NCI-H2029 treated with DMSO at 0.1 percent for 48 hours (cell line): ENCODE results near the gene PDE5A.
"Not testable (repeated sequence)": the region's sequence is repeated elsewhere in the genome, so short reads cannot be mapped to it uniquely, and the experiment has no call there.

Experiments
- DNase-seq: peaks from one replicate; lab custom pipeline; 2025; lab: John Stamatoyannopoulos, UW

PDE5A gene

GRCh38 chr4:119470737-119471063, 157.9 kb downstream of the PDE5A start:
- DNase-seq = not testable (repeated sequence)

- not testable (repeated sequence) for DNase-seq
Observed at GRCh38 chr4:119470021-119470736, 158.4 kb downstream of the PDE5A start.

GRCh38 chr4:119469039-119469438, 159.6 kb downstream of the PDE5A start:
- DNase-seq = not testable (repeated sequence)

- not testable (repeated sequence) for DNase-seq
Observed at GRCh38 chr4:119462733-119463132, 165.9 kb downstream of the PDE5A start.

GRCh38 chr4:119455734-119456133, 172.9 kb downstream of the PDE5A start:
- not testable (repeated sequence) for DNase-seq

- DNase-seq = peak; percentile 38
Observed at GRCh38 chr4:119454491-119455270, 173.9 kb downstream of the PDE5A start.

GRCh38 chr4:119454151-119454490, 174.5 kb downstream of the PDE5A start:
- DNase-seq = not testable (repeated sequence)

GRCh38 chr4:119453286-119453685, 175.3 kb downstream of the PDE5A start:
- not testable (repeated sequence) for DNase-seq

GRCh38 chr4:119449851-119450250, 178.8 kb downstream of the PDE5A start:
- DNase-seq = not testable (repeated sequence)
